ENCODE data around the gene TMEM200C. TPM values are rescaled to one million over a fixed set of nuclear protein-coding genes. Genes with fewer than 3 reads are reported as not detected.
A peak's percentile ranks its signal among the peaks of the same experiment; 100 is the strongest.

TMEM200C gene
- polyA plus RNA-seq (ENCODE audit: insufficient read length in 10 of 10) = 1 to 10 TPM in 4 of 10 donors, under 1 TPM in 6; 0.22 to 2.7 (median 0.84) TPM
- long read RNA-seq, donor 1 = 0 reads
- long read RNA-seq, donor 2 = 0 reads
- long read RNA-seq, donor 3 = 0 reads
- long read RNA-seq, donor 4, partial matches to known transcripts = 0 of 2 reads
- long read RNA-seq, donor 4, other reads (novel, unspliced or antisense) = 0 of 2 reads
- long read RNA-seq, donor 5 = 0 reads
- long read RNA-seq, donor 6 = 0 reads
- long read RNA-seq, donor 7 = 0 reads
- long read RNA-seq, donor 8, full-length matches to known transcripts = 1 of 1 reads
- long read RNA-seq, donor 8, partial matches to known transcripts = 0 of 1 reads
- long read RNA-seq, donor 8, other reads (novel, unspliced or antisense) = 0 of 1 reads
- long read RNA-seq, donor 9 = 0 reads

GRCh38 chr18:5895299-5895875, at the start of gene TMEM200C:
TMEM200C (minus strand) TSS chr18:5895522; CDS start chr18:5892063, 3,459 bp downstream.
- peak in 1 of 3 donors; percentile 63 for DNase-seq

DNA sequence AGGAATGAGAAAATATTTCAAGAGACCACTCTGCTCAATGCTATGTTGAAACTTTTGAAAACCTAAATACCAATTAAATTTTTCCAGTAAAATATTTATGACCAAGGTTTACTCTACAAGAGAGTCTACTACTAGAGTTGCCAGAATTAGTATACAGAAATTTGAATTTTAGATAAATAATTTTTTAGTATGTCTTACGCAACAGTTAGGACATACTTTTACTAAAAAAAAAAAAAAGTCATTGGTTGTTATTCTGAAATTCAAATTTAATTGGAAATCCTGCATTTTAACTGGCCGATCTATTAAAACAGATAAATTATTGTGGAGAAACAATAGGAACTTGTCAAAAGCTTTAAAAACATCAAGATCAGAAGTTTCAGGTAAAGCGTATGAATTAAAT, 49.1 kb upstream of the TMEM200C start:
- no peak for DNase-seq

- peak in 2 of 3 donors; percentile 18 to 23 for DNase-seq
These were observed 48.2 kb upstream of the TMEM200C start for GRCh38 chr18:5943514-5943913.

DNA sequence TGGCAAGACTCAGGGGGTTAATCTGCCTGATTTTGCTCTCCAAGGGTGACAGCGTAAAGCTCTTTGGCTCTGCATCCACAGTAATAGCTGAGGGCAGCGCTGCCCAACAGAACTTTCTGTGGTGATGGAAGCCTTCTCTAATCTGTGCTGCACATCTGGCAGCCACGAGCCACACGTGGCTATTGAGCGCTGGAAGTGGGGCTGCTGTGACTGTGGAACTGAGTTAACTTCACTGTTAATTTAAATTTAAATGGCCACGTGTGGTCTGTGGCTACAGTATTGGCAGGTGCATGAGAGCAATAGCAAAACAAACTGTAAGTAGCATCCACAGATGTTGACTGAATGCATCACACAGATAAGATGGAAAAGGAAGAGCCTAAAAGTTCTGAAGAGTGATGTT, 47.3 kb upstream of the TMEM200C start:
- DNase-seq = no peak

GRCh38 chr18:5941890-5942289, 46.6 kb upstream of the TMEM200C start:
- no peak for DNase-seq

DNA sequence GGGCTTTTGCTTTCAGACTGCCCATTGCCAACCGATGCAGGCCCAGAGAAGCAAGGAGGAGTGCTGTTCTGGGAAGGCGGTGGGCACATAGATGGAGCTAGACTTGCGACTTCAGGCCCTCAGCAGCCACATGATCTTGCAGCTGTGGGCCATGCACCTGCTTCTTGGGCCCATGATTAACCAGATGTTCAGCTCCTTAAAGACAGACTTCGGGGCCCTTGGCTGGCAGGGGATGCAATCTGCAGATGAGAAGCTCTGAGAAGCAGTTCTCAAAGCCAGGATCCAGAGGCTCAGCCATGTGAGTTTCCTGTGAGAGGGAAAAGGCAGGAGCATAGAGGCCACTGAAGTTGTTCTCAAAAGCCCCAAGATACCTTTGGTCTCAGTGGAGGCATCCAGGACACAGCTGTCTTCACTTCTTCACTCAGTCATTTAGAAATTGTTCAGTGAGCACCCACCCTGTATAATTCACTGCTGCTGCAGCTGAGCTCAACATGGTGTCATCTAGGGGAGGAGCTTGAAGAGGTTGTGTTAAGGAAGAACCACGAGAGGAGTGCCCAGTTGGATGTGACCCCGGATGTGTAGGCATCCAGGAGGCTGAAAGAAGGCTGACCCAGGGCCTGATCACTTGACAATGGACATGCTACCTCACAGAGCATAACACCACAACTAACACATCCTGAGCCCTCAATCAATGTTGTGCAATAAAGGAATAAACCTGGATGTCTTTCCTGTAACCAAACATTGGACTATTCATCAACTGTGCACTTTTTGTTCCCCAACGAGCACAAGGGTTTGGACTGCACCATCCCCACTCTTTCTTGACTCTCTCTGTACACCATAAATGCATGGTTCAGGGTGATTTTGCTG, 44.7 kb upstream of the TMEM200C start:
- DNase-seq = no peak

DNA sequence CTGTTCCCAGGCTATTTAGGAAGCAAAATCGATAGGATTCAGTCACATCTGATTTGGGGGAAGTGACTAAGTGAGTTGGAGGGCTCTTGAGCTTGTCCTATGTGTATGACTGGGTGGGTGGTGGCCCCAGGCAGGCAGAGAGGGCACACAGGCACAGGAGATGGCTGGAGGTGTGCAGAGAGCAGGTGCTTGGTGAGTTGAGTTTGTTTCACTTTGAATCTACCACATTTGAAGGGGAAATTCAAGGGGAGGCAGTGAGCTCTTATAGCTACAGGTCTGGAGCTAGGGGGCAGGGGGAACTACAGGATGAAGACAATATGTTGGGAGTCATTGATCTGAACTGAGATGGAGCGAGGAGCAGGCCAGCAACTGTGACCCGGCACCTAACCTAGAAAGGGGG, 42.5 kb upstream of the TMEM200C start:
- no peak for DNase-seq

DNA sequence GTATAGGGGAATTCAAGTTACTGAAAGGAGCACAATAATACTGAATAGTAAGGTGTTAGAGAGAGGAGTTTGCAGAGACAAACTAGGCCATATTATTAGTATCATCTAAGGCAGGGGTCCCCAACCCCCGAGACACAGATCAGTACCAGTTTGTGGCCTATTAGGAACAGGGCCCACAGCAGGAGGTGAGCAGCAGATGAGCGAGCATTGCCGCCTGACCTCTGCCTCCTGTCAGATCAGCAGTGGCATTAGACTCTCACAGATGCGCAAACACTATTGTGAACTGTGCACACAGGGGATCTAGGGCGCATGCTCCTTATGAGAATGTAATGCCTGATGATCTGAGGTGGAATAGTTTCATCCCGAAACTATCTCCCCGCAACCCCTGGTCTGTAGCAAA, 41.8 kb upstream of the TMEM200C start:
- no peak for DNase-seq

- no peak for DNase-seq
These were observed 35.5 kb upstream of the TMEM200C start for GRCh38 chr18:5930789-5931188.

DNA sequence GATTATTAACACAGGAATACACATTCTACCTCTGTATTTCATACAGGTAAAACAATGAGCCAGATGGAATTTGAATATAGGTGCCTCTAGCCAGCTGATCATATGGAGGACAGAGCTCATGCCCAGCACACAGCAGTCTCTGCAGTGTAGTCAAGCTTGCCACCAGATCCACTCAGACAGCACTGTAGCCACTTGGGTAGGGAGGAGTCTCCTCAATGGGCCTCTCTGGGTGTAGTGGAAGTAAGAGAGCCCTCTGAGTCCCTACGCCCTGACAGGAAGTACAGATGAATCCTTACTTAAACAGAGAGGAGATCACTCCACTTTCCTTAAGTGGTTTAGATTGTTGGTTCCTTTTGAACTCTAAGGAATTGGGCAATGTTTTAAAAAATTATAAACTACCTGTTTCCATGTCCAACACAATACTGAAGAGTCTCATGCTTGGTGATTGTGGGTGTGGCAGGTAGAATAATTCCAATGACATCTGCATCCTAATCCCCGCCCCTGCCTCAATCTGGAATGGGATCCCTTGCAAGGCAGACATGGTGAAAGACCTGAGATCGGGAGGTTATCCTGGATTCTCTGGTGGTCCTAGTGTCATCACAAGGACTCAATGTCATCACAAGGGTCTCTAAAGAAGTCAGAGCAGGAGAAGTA, 23.0 kb upstream of the TMEM200C start:
- DNase-seq = no peak

- DNase-seq = no peak
These were observed 19.6 kb upstream of the TMEM200C start for GRCh38 chr18:5914951-5915350.

GRCh38 chr18:5914016-5914415, 18.7 kb upstream of the TMEM200C start:
- no peak for DNase-seq

- DNase-seq = no peak
These were observed 17.2 kb upstream of the TMEM200C start for GRCh38 chr18:5912566-5912965.

DNA sequence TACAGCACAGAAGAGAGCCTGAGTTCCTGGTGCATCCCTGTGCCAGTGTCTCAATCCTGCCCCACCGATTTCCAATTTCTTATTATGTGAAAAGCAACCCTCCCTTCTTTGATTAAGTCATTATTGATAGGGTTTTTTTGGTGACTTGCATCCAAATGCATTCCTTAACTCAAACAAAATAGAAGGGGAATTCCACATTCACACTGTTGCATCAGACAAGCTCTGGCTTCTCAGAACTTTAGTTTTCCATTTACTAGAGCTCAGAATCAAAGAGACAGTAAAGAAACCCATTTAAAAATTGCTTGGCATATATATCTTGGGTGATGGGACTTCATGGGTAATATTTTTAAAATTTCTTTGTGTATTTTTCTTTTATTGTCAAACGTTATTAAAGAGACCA, 13.8 kb upstream of the TMEM200C start:
- DNase-seq = no peak

DNA sequence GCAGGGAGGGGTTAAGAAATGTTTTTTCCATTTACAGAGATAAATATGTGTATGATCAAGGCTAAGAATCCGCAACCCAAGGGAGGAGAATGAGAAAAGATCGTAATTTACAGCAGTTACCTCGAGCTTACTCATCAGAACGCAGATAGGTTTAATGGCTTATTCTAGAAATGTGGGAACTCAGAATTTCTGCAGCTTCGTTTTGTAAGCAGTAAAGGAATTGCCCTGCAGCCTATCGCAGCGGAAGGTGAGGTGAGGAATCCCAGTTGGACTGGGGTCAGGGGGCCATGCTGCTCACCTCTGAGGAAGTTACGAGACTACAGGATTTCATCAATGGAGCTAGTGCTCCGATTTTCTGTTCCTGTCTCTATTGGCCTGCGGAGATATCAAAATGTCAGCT, 8.1 kb upstream of the TMEM200C start:
- no peak for DNase-seq

GRCh38 chr18:5900262-5900661, 4.9 kb upstream of the TMEM200C start:
- no peak for DNase-seq

DNA sequence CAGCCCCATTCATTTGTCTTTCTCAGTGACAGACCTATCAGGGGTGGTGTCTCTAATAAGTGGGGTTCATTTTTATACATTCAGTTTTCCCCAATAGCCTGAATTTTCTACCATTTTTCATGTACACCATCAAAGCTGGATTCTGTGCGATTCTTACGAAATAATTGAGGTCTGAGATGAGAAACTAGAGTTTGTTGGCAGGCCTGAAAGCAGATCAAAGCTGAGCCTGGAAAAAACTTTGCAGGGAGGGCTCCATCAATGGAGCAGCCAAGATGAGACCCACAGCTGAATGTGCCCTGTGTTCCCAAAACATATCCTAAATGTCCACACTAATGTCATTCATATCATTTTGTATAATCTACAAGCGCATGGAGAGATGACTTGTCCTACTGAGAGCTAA, 4.5 kb upstream of the TMEM200C start:
- DNase-seq = no peak

GRCh38 chr18:5895876-5896740, 786 bp upstream of the TMEM200C start:
- peak in 1 of 3 donors; percentile 77 for DNase-seq

DNA sequence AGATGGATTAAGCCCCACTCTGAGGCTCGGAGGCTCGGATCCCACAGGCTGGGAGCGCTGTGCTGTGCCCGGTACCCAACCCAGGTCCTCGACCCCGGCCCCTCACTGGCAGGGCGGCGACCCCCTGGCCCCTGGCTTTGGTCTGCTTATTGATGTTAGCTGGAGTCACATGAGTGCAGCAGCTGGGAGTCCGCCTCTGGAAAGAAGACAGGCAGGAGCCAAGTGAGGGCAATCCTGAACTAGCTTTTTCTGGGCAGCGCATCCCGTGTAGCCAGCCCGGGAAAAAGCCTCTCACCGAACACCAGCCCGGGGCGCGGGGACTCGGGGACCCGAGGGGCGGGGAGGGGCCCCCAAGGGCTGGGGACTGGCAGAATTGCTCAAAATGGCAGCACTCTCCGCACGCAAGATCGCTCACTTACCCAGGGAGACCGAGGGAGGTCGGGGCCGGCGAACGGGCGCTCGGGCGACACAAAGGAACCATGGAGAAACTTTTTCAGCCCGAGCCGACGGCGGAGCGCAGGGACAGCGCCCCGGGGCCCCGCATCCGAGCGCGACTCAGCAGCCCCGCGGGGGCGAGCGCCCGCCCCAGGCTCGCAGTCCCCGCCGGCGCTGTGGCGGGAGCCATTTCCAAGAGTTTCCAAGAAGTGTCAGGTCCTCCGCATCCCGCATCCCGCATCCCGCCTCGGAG, 567 bp downstream of the TMEM200C start:
- peak in 1 of 3 donors; percentile 71 for DNase-seq

DNA sequence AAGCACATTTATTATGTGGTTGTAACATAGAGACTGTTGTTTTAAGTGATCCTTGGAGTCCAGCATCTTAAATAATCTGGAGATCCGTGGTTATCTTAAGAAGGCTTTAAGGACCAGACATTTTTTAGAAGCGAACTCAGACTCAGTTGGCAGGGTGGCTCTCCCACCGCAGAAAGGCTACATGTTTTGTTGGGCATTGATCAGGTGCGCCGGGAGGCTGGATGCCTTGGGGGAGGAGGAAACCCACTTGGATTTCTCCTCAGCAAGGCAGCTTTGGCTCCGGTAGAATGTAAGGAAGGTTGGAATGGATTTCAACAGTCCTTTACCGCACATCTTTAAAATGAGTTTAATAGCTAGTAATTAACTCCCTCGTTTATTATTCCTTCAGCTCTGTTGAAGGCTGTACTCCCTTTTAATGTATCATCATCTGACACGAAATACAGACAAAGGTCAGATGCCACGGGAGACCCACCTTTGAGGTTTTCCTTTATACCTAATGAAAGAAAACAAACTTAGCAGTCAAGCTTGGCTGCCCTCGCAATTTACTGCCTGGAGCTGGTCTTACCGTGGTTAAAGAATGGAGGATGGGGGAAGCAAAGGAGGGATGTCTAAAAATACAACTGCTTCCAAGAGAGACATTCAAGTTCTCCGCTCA, 1.2 kb downstream of the TMEM200C start:
- peak in 1 of 3 donors; percentile 13 for DNase-seq

Data from muscle of back (tissue), 13 donors.